Measurements from ENCODE around the gene CDH24.

GRCh38 chr14:23056956-23057756 lies at the start of gene CDH24:
- TF ChIP-seq CTCF (IDR thresholded peaks at IDR 0.05), result peak in 1 of 3 donors; percentile 38
- no peak for TF ChIP-seq POLR2A (IDR thresholded peaks at IDR 0.05)

All from lower leg skin (tissue), 3 donors.